SK-N-SH (cell line): ENCODE results near the gene PLAGL1. TPM values are rescaled to one million over a fixed set of nuclear protein-coding genes. Genes with fewer than 3 reads are reported as not detected.

Source experiments
- CTCF ChIA-PET: fragments of 300-600, 350-600 bp; formaldehyde crosslinking; extraction: SDS; loops from one replicate; lab custom pipeline; 2021; lab: Yijun Ruan, JAX
- POLR2A ChIA-PET: fragments of 350-600 bp; sonication (Branson Sonifier 250); formaldehyde crosslinking; extraction: SDS; loops from one replicate; lab custom pipeline; 2020; ENCODE audit warnings: antibody characterized with exemption, inconsistent platforms; lab: Yijun Ruan, JAX
- DNase-seq: peaks from one replicate; pipeline ENCODE4 v3.0.0; 2012
- H2AFZ ChIP-seq: fragments of 200-600 bp; sonication (generic); 2 replicates; pipeline ENCODE4 v1.8.1; 2016; ENCODE audit warnings: antibody characterized with exemption, mild to moderate bottlenecking, low read depth
- H3F3A ChIP-seq: fragments of 200-600 bp; sonication (generic); replicated peaks from 2 replicates; pipeline ENCODE3; 2016; ENCODE audit warnings: antibody characterized with exemption, mild to moderate bottlenecking; ENCODE audit not compliant: insufficient read depth
- H3K27ac ChIP-seq, 2 experiments: fragments of 200-500 bp in 1 of 2; fragments of 200-600 bp in 1 of 2; sonication (Bioruptor generic) in 1 of 2; sonication (generic), shearing (Covaris generic) in 1 of 2; 2 replicates each; pipeline versions ENCODE4 v1.5.1 to v1.6.1; 2014 to 2016; ENCODE audit warnings: low read depth in 2 of 2, inconsistent platforms in 1 of 2, low read length in 1 of 2, mild to moderate bottlenecking in 1 of 2, mixed read lengths in 1 of 2
- H3K27me3 ChIP-seq: fragments of 200-600 bp; sonication (generic), shearing (Covaris generic); 2 replicates; pipeline ENCODE4 v1.6.1; 2016; ENCODE audit warnings: mixed run types; ENCODE audit not compliant: insufficient read depth
- H3K36me3 ChIP-seq, 2 experiments: fragments of 200-500 bp in 1 of 2; fragments of 200-600 bp in 1 of 2; sonication (Bioruptor generic) in 1 of 2; sonication (generic) in 1 of 2; replicated peaks in 1 of 2; 2 replicates each; pipeline versions ENCODE3 to v1.5.1; 2014 to 2016; ENCODE audit warnings: low read length in 1 of 2, mild to moderate bottlenecking in 1 of 2; ENCODE audit not compliant: insufficient read depth in 2 of 2, control insufficient read depth in 1 of 2
- H3K4me1 ChIP-seq, 2 experiments: fragments of 200-500 bp in 1 of 2; fragments of 200-600 bp in 1 of 2; sonication (Bioruptor generic) in 1 of 2; sonication (generic), shearing (Covaris generic) in 1 of 2; 2 replicates each; pipeline versions ENCODE4 v1.5.1 to v1.6.1; 2014 to 2016; ENCODE audit warnings: low read depth in 1 of 2, low read length in 1 of 2, mixed run types in 1 of 2; ENCODE audit not compliant: insufficient read depth in 2 of 2, control insufficient read depth in 1 of 2
- H3K4me2 ChIP-seq: fragments of 200-600 bp; sonication (generic), shearing (Covaris generic); 2 replicates; pipeline ENCODE4 v1.6.1; 2017; ENCODE audit warnings: mixed run types
- H3K4me3 ChIP-seq, 2 experiments: fragments of 200-500 bp in 1 of 2; fragments of 200-600 bp in 1 of 2; sonication (Bioruptor generic) in 1 of 2; sonication (generic), shearing (Covaris generic) in 1 of 2; 2 replicates each; pipeline versions ENCODE4 v1.5.1 to v1.8.1; 2014 to 2016; ENCODE audit warnings: low read depth in 2 of 2, inconsistent platforms in 1 of 2, low read length in 1 of 2, mild to moderate bottlenecking in 1 of 2, mixed read lengths in 1 of 2, moderate library complexity in 1 of 2
- H3K79me2 ChIP-seq: fragments of 200-600 bp; sonication (generic); 2 replicates; pipeline ENCODE4 v1.8.1; 2017; ENCODE audit warnings: mild to moderate bottlenecking; ENCODE audit not compliant: insufficient read depth
- H3K9ac ChIP-seq: fragments of 200-600 bp; sonication (generic); 2 replicates; pipeline ENCODE4 v1.6.1; 2017; ENCODE audit warnings: mixed run types
- H3K9me2 ChIP-seq: fragments of 200-600 bp; sonication (generic); 2 replicates; pipeline ENCODE4 v1.6.1; 2017; ENCODE audit warnings: mixed run types
- H3K9me3 ChIP-seq: fragments of 200-600 bp; sonication (generic); 2 replicates; pipeline ENCODE4 v1.6.1; 2017; ENCODE audit warnings: mixed run types, mild to moderate bottlenecking, moderate library complexity
- H4K20me1 ChIP-seq: fragments of 200-600 bp; sonication (generic); 2 replicates; pipeline ENCODE4 v1.6.1; 2017; ENCODE audit warnings: mild to moderate bottlenecking, mixed run types; ENCODE audit not compliant: insufficient read depth
- ELF1 ChIP-seq: IDR thresholded peaks from 2 replicates; pipeline ENCODE4 v1.4.0; 2012
- MAX ChIP-seq: IDR thresholded peaks from 2 replicates; pipeline ENCODE4 v1.4.0; 2012; ENCODE audit warnings: low read depth
- PBX3 ChIP-seq: IDR thresholded peaks from 2 replicates; pipeline ENCODE4; 2012
- RCOR1 ChIP-seq: fragments of 150-350 bp; IDR thresholded peaks from 2 replicates; pipeline ENCODE4 v1.6.1; 2017; ENCODE audit warnings: antibody characterized with exemption, low read length
- RFX5 ChIP-seq: IDR thresholded peaks from 2 replicates; pipeline ENCODE4 v1.6.1; 2012; ENCODE audit warnings: mild to moderate bottlenecking, improper control_type of control experiment, low read length
- TAF1 ChIP-seq: IDR thresholded peaks from 2 replicates; pipeline ENCODE4 v1.6.1; 2012; ENCODE audit warnings: low read depth, mild to moderate bottlenecking, low read length, moderate library complexity, borderline replicate concordance
- ZBTB33 ChIP-seq: IDR thresholded peaks from 2 replicates; pipeline ENCODE4 v1.4.0; 2012; ENCODE audit warnings: low read depth, borderline replicate concordance
- WGBS: methylation state at CpG from one replicate; pipeline ENCODE4 v1.1.6; 2017; ENCODE audit warnings: low lambda C conversion rate; 5-methylcytosine and 5-hydroxymethylcytosine counted together
- polyA plus RNA-seq, 3 experiments: library from polyadenylated mRNA; depleted of rRNA; stranded (reverse); fragments of >200 nt; gene quantifications; 2 replicates each; pipeline ENCODE4 v1.2.3, GENCODE V29; 2012

PLAGL1 gene
- polyA plus RNA-seq, 1 of the 3 experiments (the other 2 are of a cell fraction) = 25.8 TPM

GRCh38 chr6:143952060-143952778 lies 55.8 kb downstream of the PLAGL1 start (continued):
- TF ChIP-seq ZBTB33 = no peak

- no peak overlapping the region for H3K27ac ChIP-seq
These were observed 57.2 kb downstream of the PLAGL1 start for GRCh38 chr6:143950875-143951274.

GRCh38 chr6:143949962-143950361 lies 58.1 kb downstream of the PLAGL1 start:
- no peaks in the 10 kb centered on the region for H3K27me3 ChIP-seq
- 78% methylated on average over 7 of the region's 9 CpGs for WGBS
- ChIA-PET CTCF (interaction anchor here (1.1 to 3.2 kb wide), 2 partner anchors 10 to 375 kb away, joined by 3 to 11 read pairs; no protein-coding TSS in a partner anchor), POLR2A (no interaction called here)
- H3K36me3 ChIP-seq = no peaks in the 10 kb centered on the region
- H3K9ac ChIP-seq = no peak overlapping the region
- H3K4me2 ChIP-seq = no peak overlapping the region
- DNase-seq = no peak
- H3K4me1 ChIP-seq = no peaks in the 10 kb centered on the region
- no peak overlapping the region for H3K4me3 ChIP-seq
- no peaks in the 10 kb centered on the region for H3K79me2 ChIP-seq
- TF ChIP-seq ELF1 (no peak), PBX3 (no peak), MAX (no peak), ZBTB33 (no peak), RCOR1 (no peak), RFX5 (no peak)
- no peaks in the 10 kb centered on the region for H3F3A ChIP-seq
- no peaks in the 10 kb centered on the region for H3K9me3 ChIP-seq
- H3K9me2 ChIP-seq = no peaks in the 10 kb centered on the region
- H4K20me1 ChIP-seq = no peaks in the 10 kb centered on the region
- no peak overlapping the region for H2AFZ ChIP-seq
- no peak overlapping the region for H3K27ac ChIP-seq

More at GRCh38 chr6:143950875-143951274, 57.2 kb downstream of the PLAGL1 start:
- Histone ChIP-seq H3K4me2 (no peak overlapping the region), H3F3A (no peaks in the 10 kb centered on the region), H3K9me2 (no peaks in the 10 kb centered on the region), H3K9ac (no peak overlapping the region), H3K9me3 (no peaks in the 10 kb centered on the region), H4K20me1 (no peaks in the 10 kb centered on the region), H3K79me2 (no peaks in the 10 kb centered on the region), H3K4me3 (no peak overlapping the region), H3K36me3 (no peaks in the 10 kb centered on the region), H3K4me1 (no peaks in the 10 kb centered on the region), H3K27me3 (no peaks in the 10 kb centered on the region), H2AFZ (no peak overlapping the region)
- WGBS = 35% methylated on average over 3 of the region's 3 CpGs
- no peak for TF ChIP-seq TAF1
- DNase-seq = no peak
- CTCF ChIA-PET = interaction anchor here (0.6 to 3.2 kb wide), 3 partner anchors 11 to 409 kb away, joined by 3 to 11 read pairs (median 3); no protein-coding TSS in a partner anchor
- POLR2A ChIA-PET = no interaction called here
